HG03565 (cell line): ENCODE results near the gene SYCN.
"Not testable (repeated sequence)": the region's sequence is repeated elsewhere in the genome, so short reads cannot be mapped to it uniquely, and the experiment has no call there.

ENCODE experiments used
- ATAC-seq: cut with Tn5 transposase; IDR thresholded peaks from one replicate; pipeline ENCODE4 v1.9.1; 2021; ENCODE audit warnings: mild to moderate bottlenecking, moderate library complexity; ENCODE audit not compliant: unreplicated experiment

The SYCN gene, protein sequence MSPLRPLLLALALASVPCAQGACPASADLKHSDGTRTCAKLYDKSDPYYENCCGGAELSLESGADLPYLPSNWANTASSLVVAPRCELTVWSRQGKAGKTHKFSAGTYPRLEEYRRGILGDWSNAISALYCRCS

GRCh38 chr19:39203372-39204341 is at the start of gene SYCN:
TSS of gene SYCN (minus strand) at chr19:39204263. CDS start at chr19:39204254, 9 bp downstream.
- no peak for ATAC-seq

- ATAC-seq: no peak
Measured at GRCh38 chr19:39253374-39254149, 49.5 kb upstream of the SYCN start.

GRCh38 chr19:39252458-39252857 is 48.4 kb upstream of the SYCN start:
- ATAC-seq: no peak

GRCh38 chr19:39251846-39252245 is 47.8 kb upstream of the SYCN start:
- no peak for ATAC-seq

DNA sequence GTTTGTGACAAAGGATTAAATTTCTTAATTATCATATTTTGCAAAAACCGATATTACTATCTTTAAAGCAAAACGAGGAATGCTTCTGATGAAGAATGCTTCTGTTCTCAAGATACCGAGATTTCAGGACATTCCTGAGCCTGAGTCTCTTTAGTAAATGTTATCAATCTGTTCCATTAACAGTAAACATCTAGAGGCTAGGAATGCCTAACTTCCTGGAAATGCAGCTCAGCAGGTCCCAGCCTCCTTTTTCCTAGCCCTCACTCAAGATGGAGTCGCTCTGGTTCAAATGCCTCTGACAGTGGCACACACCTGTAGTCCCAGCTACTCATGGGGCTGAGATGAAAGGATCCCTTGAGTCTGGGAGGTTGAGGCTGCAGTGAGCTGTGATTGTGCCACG is 47.0 kb upstream of the SYCN start:
- ATAC-seq: no peak

DNA sequence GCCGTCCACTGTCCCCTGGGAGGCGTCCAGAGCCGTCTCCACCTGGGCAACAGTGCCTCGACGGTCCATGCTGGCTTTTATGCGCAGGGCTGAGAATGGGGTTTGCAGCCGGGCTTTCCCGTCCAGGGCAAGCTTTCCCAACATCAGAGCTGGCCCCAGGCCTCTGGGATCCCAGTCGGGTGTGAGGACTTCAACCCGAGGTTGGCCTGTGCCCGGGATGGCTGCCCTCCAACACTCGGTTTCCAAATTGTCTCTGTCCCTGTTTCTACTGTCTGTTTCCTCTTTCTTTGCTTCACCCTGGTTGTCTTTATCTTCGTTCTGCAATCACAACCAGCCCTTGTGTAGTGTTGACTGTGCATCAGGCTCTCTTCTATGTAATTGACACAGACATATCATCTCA is 44.7 kb upstream of the SYCN start, which contains the start of gene IFNL4:
TSS of gene IFNL4 (minus strand) at position 51 of the 400 bp plus-strand sequence.
- ATAC-seq: no peak

GRCh38 chr19:39247701-39248664 is 43.9 kb upstream of the SYCN start:
- ATAC-seq: no peak

- no peak for ATAC-seq
Measured at GRCh38 chr19:39246951-39247669, 43.0 kb upstream of the SYCN start.

DNA sequence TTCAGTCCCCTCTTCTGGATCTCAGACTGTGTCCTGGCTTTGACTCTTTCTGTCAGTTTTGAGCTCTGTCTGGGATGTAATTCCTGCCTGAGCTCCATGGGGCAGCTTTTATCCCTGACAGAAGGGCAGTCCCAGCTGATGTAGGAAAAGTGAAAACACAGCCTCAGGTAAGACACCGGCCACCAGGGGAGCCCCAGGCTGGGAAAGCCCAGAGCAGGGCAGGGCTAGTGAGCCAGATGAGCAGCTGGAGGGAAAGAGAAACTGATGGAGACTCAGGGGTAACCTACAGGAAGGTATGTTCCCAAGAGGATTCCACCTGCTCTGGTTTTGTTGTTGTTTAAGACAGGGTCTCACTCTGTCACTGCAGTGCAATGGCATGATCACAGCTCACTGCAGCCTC is 41.1 kb upstream of the SYCN start:
- ATAC-seq: not testable (repeated sequence)

GRCh38 chr19:39244410-39245100 is 40.5 kb upstream of the SYCN start, which contains the start of gene IFNL3:
TSS of gene IFNL3 (minus strand) at chr19:39245006. CDS start at chr19:39244967, 39 bp downstream.
- not testable (repeated sequence) for ATAC-seq

GRCh38 chr19:39243741-39244140 is 39.7 kb upstream of the SYCN start:
- ATAC-seq: not testable (repeated sequence)

- no peak for ATAC-seq
Measured at GRCh38 chr19:39240421-39240820, 36.4 kb upstream of the SYCN start.

DNA sequence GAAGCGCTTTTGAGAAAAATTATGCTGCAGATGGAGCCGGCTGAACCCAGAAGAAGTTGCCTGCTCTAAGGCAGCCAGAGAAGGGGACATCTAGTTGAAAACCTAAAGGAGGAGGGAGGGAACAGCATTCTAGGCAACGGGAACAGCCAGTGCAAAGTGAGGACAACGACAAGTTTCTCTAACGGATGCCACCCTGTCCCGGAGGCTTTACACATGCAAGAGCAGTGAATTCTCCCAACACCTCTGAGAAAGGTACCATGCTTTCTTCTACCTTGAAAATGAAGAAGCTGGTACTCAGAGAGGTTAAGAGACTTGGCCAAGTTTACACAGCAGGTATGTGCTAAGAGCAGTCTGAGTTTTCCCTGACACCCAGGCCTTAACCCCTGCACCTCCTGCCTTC is 34.9 kb upstream of the SYCN start:
- ATAC-seq: no peak

DNA sequence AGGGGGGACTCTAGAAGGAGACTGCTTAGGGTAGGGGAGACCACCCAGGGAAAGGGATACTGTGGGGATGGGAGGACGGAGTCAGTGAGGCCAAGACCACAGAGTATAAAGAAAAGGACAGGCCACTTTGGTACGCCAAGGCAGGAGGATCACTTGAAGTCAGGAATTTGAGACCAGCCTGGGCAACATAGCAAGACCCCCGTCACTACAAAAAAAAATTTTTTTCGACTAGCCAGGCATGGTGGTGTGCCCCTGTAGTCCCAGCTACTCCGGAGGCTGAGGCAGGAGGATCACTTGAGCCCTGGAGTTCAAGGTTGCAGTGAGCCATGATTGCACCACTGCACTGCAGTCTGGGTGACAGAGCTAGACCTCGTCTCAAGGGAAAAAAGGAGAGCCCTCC is 34.1 kb upstream of the SYCN start:
- no peak for ATAC-seq

DNA sequence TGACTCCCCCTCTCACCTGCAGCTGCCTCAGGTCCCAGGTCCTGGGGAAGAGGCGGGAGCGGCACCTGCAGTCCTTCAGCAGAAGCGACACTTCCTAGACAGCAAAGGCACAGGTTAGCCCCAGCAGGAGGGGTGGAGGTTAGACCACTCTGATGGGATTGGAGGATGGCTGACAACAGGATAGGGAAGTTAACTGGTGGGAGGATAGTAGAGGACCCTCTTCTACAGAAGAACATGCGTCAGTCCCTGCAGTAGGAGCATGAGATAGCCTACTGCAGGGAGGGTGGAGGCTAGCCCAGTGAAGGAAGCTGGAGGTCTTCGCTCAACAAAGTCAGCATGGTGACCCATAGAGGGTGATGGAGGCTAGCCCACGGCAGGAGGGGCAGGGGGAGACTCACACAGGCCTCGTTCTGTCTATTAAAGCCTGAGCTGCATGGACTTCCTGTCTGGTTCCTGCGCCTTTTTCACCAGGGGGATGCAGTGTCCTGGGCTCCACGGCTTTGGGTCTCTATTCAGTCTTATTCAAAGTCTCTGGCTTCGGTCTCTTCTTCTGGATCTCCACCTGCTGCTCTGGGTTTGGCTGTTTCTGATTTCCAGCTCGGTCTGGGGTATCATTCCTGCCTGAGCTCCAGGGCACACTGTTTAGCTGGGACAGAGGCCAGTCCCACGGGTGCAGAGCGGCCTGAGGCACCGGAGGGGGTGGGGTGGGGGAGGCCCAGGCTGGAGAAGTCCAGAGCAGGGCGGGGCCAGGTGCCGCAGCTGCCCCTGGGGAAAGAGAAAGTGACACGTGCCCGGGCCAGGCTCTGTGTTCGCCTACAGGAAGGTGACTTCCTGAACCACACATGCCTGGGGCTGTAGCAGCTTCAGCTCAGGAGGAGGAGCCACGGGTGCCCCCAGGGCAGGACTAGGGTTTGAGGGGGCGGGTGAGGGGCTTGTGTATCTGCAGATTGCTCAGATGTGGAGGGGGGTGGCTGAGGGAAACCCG is 33.4 kb upstream of the SYCN start:
- no peak for ATAC-seq

DNA sequence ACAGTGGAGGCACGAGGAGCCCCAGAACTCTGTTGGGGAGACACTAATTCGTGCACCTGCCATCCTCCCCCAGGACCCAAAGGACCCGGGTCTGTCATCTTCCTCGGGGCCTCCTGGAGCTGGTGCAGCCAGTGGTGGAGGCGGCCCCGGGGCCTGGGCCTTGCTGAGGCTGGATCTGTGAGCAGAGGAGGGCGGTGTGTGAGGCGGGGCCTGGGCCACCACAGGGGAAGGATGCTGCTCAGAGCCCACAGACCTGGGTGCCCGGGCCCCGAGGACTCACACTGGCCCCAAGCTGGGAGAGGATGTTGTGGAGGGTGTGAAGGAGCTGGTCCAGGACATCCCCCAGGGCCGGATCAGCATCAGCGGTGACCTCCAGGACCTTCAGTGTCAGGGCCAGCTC is 32.5 kb upstream of the SYCN start:
- no peak for ATAC-seq

DNA sequence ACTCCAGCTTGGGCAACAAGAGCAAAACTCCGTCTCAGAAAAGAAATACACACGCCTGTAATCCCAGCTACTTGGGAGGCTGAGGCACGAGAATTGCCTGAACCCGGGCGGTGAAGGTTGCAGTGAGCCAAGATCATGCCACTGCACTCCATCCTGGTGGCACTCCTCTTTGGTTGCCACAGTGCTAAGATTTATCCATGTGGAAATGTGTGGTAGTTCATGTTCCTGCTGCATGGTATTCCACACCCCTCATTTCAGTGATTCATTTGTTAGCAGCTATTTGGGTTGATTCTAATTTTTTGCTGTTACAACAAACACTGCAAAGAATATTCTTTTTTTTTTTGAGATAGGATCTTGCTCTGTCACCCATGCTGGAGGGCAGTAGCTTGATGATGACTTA is 28.6 kb upstream of the SYCN start:
- ATAC-seq: no peak
